B cell (primary cell): ENCODE results near the gene SLCO3A1.

ENCODE experiments used
- CTCF ChIP-seq: fragments of 200-600 bp; IDR thresholded peaks from one replicate; pipeline ENCODE4 v1.8.0; 2022; ENCODE audit warnings: antibody characterized with exemption, mild to moderate bottlenecking
- EZH2 ChIP-seq: IDR thresholded peaks from 2 replicates; pipeline ENCODE4 v1.6.1; 2012; ENCODE audit warnings: borderline replicate concordance, low read depth, mild to moderate bottlenecking, moderate library complexity, low read length; ENCODE audit not compliant: insufficient read depth, poor library complexity, severe bottlenecking

- TF ChIP-seq CTCF (no peak), EZH2 (no peak)
These were observed 29.3 kb upstream of the SLCO3A1 start for GRCh38 chr15:91824256-91824655.
